ENCODE measurements around the gene RSPH9.
"Not testable (repeated sequence)": the region's sequence is repeated elsewhere in the genome, so short reads cannot be mapped to it uniquely, and the experiment has no call there.

The RSPH9 gene

GRCh38 chr6:43629104-43629504, 15.7 kb upstream of the RSPH9 start, which contains the start of gene GTPBP2:
GTPBP2 (minus strand) TSS chr6:43629264; CDS start chr6:43629162, 102 bp downstream.
- DNase-seq (ENCODE audit: low spot score) = peak; percentile 98
- peak within 1 kb of the TSS; percentile 100 for H3K18ac ChIP-seq (ENCODE audit: low read length)
- H2BK120ac ChIP-seq (ENCODE audit: low read depth, low read length) = peak within 1 kb of the TSS; percentile 69
- H3K27ac ChIP-seq (replicated peaks; ENCODE audit: low read length) = peak within 1 kb of the TSS; percentile 95
- peak within 1 kb of the TSS; percentile 74 for H3K4me2 ChIP-seq (ENCODE audit: insufficient read depth, low read length, poor library complexity, severe bottlenecking)
- H2BK15ac ChIP-seq (ENCODE audit: low read length) = peak within 1 kb of the TSS; percentile 87
- peak within 1 kb of the TSS; percentile 99 for H3K4ac ChIP-seq (ENCODE audit: low read length)
- no peak within 1 kb of the TSS for H4K91ac ChIP-seq (ENCODE audit: low read depth, low read length, poor library complexity)
- H3K4me3 ChIP-seq (ENCODE audit: low read length in 2 of 2) = peak within 1 kb of the TSS; percentile 75 to 90
- peaks cover 28 to 38% of the 10 kb centered on the region in 2 donors for H3K36me3 ChIP-seq (replicated peaks in 1 of 2; ENCODE audit: control insufficient read depth in 2 of 2, insufficient read depth in 2 of 2, low read length in 2 of 2)
- H2AK5ac ChIP-seq (ENCODE audit: low read depth, low read length) = peak within 1 kb of the TSS; percentile 73
- H3K4me1 ChIP-seq (ENCODE audit: control insufficient read depth in 2 of 2, insufficient read depth in 1 of 2, low read depth in 1 of 2, low read length in 2 of 2) = peaks cover 6 to 9% of the 10 kb centered on the region in 2 donors
- H3K14ac ChIP-seq (ENCODE audit: low read length) = peak within 1 kb of the TSS; percentile 96
- H3K9me3 ChIP-seq (replicated peaks in 1 of 2; ENCODE audit: control insufficient read depth in 2 of 2, insufficient read depth in 1 of 2, low read depth in 1 of 2, low read length in 2 of 2) = no peaks in the 10 kb centered on the region
- peak within 1 kb of the TSS; percentile 57 for H3K23ac ChIP-seq (ENCODE audit: low read depth, low read length, poor library complexity)
- H3K27me3 ChIP-seq (ENCODE audit: control insufficient read depth in 3 of 3, insufficient read depth in 3 of 3, low read depth in 1 of 3, low read length in 3 of 3) = no peaks in the 10 kb centered on the region
- peak within 1 kb of the TSS; percentile 99 for H2BK5ac ChIP-seq (ENCODE audit: low read length)
- H3K79me1 ChIP-seq (ENCODE audit: low read depth, low read length) = peaks cover 4% of the 10 kb centered on the region
- H2BK12ac ChIP-seq (ENCODE audit: low read length) = peak within 1 kb of the TSS; percentile 44
- peak within 1 kb of the TSS; percentile 96 for H2AFZ ChIP-seq (ENCODE audit: low read length)
- peak within 1 kb of the TSS; percentile 94 for H3K9ac ChIP-seq (ENCODE audit: low read depth, low read length, poor library complexity)
- peak within 1 kb of the TSS; percentile 0 for H4K8ac ChIP-seq (ENCODE audit: low read depth, low read length)
- WGBS, 2 donors (ENCODE audit: extremely low coverage in 2 of 2, insufficient read length in 2 of 2, insufficient replicate concordance in 1 of 2) = no CpG with 5 or more reads among the region's 46 CpGs

DNA sequence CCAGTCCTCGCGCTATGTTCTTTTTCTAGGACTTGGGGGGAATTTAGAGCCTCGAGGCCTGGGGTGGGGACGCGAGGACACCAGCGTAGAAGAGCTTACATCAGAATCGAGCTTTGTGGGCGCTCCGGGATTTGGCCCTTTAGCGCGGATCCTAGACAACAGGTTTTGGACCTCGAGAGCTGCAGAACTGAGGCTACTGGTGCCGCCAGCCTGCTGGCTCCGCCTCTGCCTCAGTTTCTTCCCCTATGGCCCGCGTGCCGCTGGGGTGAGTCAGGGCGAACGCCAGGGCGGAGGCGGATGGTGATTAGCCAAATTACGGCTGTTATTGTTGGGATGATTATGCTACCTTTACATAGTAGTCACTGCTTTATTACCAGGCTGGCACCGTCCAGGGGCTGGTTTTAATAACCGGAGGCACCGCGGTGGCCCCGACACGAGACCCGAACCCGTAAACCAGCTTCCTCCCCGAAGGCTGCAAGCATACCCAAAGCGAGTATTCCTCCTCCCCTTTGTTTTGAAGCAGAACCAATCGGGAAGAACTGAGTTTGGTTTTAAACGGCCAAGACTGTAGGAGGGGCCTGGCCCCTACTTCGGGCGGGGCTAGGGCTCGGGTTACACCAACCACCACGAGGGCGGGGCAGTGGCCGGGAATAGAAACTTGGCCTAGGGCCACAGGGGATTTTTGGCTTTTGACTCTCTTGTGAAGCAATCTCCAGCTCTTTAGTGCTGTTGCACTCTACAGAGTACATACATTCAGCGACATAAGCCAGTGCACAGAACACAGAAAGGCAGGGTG, 15.1 kb upstream of the RSPH9 start:
- H3K27ac ChIP-seq (replicated peaks; ENCODE audit: low read length) = peak overlapping the region; percentile 95
- no CpG with 5 or more reads among the region's 41 CpGs for WGBS, 2 donors (ENCODE audit: extremely low coverage in 2 of 2, insufficient read length in 2 of 2, insufficient replicate concordance in 1 of 2)
- peak overlapping the region; percentile 67 for H3K4me2 ChIP-seq (ENCODE audit: insufficient read depth, low read length, poor library complexity, severe bottlenecking)
- peak overlapping the region; percentile 96 for H2AFZ ChIP-seq (ENCODE audit: low read length)
- peak overlapping the region; percentile 100 for H3K18ac ChIP-seq (ENCODE audit: low read length)
- peak overlapping the region; percentile 69 for H2BK120ac ChIP-seq (ENCODE audit: low read depth, low read length)
- H3K9me3 ChIP-seq (replicated peaks in 1 of 2; ENCODE audit: control insufficient read depth in 2 of 2, insufficient read depth in 1 of 2, low read depth in 1 of 2, low read length in 2 of 2) = no peaks in the 10 kb centered on the region
- H2BK5ac ChIP-seq (ENCODE audit: low read length) = peak overlapping the region; percentile 99
- H3K14ac ChIP-seq (ENCODE audit: low read length) = peak overlapping the region; percentile 96
- H4K91ac ChIP-seq (ENCODE audit: low read depth, low read length, poor library complexity) = no peak overlapping the region
- H3K23ac ChIP-seq (ENCODE audit: low read depth, low read length, poor library complexity) = no peak overlapping the region
- peak overlapping the region; percentile 94 for H3K9ac ChIP-seq (ENCODE audit: low read depth, low read length, poor library complexity)
- peaks cover 22 to 32% of the 10 kb centered on the region in 2 donors for H3K36me3 ChIP-seq (replicated peaks in 1 of 2; ENCODE audit: control insufficient read depth in 2 of 2, insufficient read depth in 2 of 2, low read length in 2 of 2)
- peak; percentile 88 for DNase-seq (ENCODE audit: low spot score)
- H2AK5ac ChIP-seq (ENCODE audit: low read depth, low read length) = peak overlapping the region; percentile 73
- peak overlapping the region; percentile 0 for H4K8ac ChIP-seq (ENCODE audit: low read depth, low read length)
- no peaks in the 10 kb centered on the region for H3K27me3 ChIP-seq (ENCODE audit: control insufficient read depth in 3 of 3, insufficient read depth in 3 of 3, low read depth in 1 of 3, low read length in 3 of 3)
- H2BK15ac ChIP-seq (ENCODE audit: low read length) = peak overlapping the region; percentile 87
- H3K4ac ChIP-seq (ENCODE audit: low read length) = peak overlapping the region; percentile 99
- peaks cover 4% of the 10 kb centered on the region for H3K79me1 ChIP-seq (ENCODE audit: low read depth, low read length)
- peak overlapping the region; percentile 75 to 90 for H3K4me3 ChIP-seq (ENCODE audit: low read length in 2 of 2)
- peaks cover 6 to 9% of the 10 kb centered on the region in 2 donors for H3K4me1 ChIP-seq (ENCODE audit: control insufficient read depth in 2 of 2, insufficient read depth in 1 of 2, low read depth in 1 of 2, low read length in 2 of 2)
- H2BK12ac ChIP-seq (ENCODE audit: low read length) = peak overlapping the region; percentile 44

GRCh38 chr6:43630980-43631619, 13.7 kb upstream of the RSPH9 start:
- no peak overlapping the region for H2BK15ac ChIP-seq (ENCODE audit: low read length)
- no peak overlapping the region for H3K27ac ChIP-seq (replicated peaks; ENCODE audit: low read length)
- H3K4ac ChIP-seq (ENCODE audit: low read length) = no peak overlapping the region
- H3K9me3 ChIP-seq (replicated peaks in 1 of 2; ENCODE audit: control insufficient read depth in 2 of 2, insufficient read depth in 1 of 2, low read depth in 1 of 2, low read length in 2 of 2) = no peaks in the 10 kb centered on the region
- DNase-seq (ENCODE audit: low spot score) = no peak
- no peak overlapping the region for H3K23ac ChIP-seq (ENCODE audit: low read depth, low read length, poor library complexity)
- no peak overlapping the region for H4K8ac ChIP-seq (ENCODE audit: low read depth, low read length)
- no peak overlapping the region for H2AFZ ChIP-seq (ENCODE audit: low read length)
- H4K91ac ChIP-seq (ENCODE audit: low read depth, low read length, poor library complexity) = peak overlapping the region; percentile 74
- no peaks in the 10 kb centered on the region for H3K27me3 ChIP-seq (ENCODE audit: control insufficient read depth in 3 of 3, insufficient read depth in 3 of 3, low read depth in 1 of 3, low read length in 3 of 3)
- no peak overlapping the region for H2AK5ac ChIP-seq (ENCODE audit: low read depth, low read length)
- peaks cover 4% of the 10 kb centered on the region for H3K79me1 ChIP-seq (ENCODE audit: low read depth, low read length)
- no CpG with 5 or more reads among the region's 1 CpG for WGBS, 2 donors (ENCODE audit: extremely low coverage in 2 of 2, insufficient read length in 2 of 2, insufficient replicate concordance in 1 of 2)
- no peak overlapping the region for H2BK5ac ChIP-seq (ENCODE audit: low read length)
- peaks cover 9 to 12% of the 10 kb centered on the region in 2 donors for H3K4me1 ChIP-seq (ENCODE audit: control insufficient read depth in 2 of 2, insufficient read depth in 1 of 2, low read depth in 1 of 2, low read length in 2 of 2)
- H3K4me3 ChIP-seq (ENCODE audit: low read length in 2 of 2) = no peak overlapping the region
- H3K14ac ChIP-seq (ENCODE audit: low read length) = no peak overlapping the region
- peaks cover 10 to 18% of the 10 kb centered on the region in 2 donors for H3K36me3 ChIP-seq (replicated peaks in 1 of 2; ENCODE audit: control insufficient read depth in 2 of 2, insufficient read depth in 2 of 2, low read length in 2 of 2)
- H3K4me2 ChIP-seq (ENCODE audit: insufficient read depth, low read length, poor library complexity, severe bottlenecking) = no peak overlapping the region
- no peak overlapping the region for H2BK12ac ChIP-seq (ENCODE audit: low read length)
- no peak overlapping the region for H3K18ac ChIP-seq (ENCODE audit: low read length)
- H2BK120ac ChIP-seq (ENCODE audit: low read depth, low read length) = no peak overlapping the region
- no peak overlapping the region for H3K9ac ChIP-seq (ENCODE audit: low read depth, low read length, poor library complexity)

DNA sequence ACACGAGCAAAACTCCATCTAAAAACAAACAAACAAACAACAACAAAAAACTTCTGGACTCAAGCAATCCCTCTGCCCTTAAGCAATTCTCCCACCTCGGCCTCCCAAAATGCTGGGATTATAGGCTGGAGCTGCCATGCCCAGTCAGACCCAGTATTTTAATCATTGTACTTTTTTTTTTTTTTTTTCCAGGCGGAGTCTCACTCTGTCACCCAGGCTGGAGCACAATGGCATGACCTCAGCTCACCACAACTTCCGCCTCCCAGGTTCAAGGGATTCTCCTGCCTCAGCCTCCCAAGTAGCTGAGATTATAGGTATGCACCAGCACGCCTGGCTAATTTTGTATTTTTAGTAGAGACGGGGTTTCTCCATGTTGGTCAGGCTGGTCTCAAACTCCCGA, 11.8 kb upstream of the RSPH9 start:
- H2BK120ac ChIP-seq (ENCODE audit: low read depth, low read length); H3K79me1 ChIP-seq (ENCODE audit: low read depth, low read length); DNase-seq (ENCODE audit: low spot score); H3K27ac ChIP-seq (replicated peaks; ENCODE audit: low read length); H3K4ac ChIP-seq (ENCODE audit: low read length); H3K4me2 ChIP-seq (ENCODE audit: insufficient read depth, low read length, poor library complexity, severe bottlenecking); H3K4me3 ChIP-seq (ENCODE audit: low read length in 2 of 2); H3K14ac ChIP-seq (ENCODE audit: low read length); H2AK5ac ChIP-seq (ENCODE audit: low read depth, low read length); H4K8ac ChIP-seq (ENCODE audit: low read depth, low read length); H2AFZ ChIP-seq (ENCODE audit: low read length); H2BK15ac ChIP-seq (ENCODE audit: low read length); H2BK5ac ChIP-seq (ENCODE audit: low read length); H4K91ac ChIP-seq (ENCODE audit: low read depth, low read length, poor library complexity); H3K23ac ChIP-seq (ENCODE audit: low read depth, low read length, poor library complexity); H3K9me3 ChIP-seq (replicated peaks in 1 of 2; ENCODE audit: control insufficient read depth in 2 of 2, insufficient read depth in 1 of 2, low read depth in 1 of 2, low read length in 2 of 2); H3K18ac ChIP-seq (ENCODE audit: low read length); H3K9ac ChIP-seq (ENCODE audit: low read depth, low read length, poor library complexity); H2BK12ac ChIP-seq (ENCODE audit: low read length); H3K27me3 ChIP-seq (ENCODE audit: control insufficient read depth in 3 of 3, insufficient read depth in 3 of 3, low read depth in 1 of 3, low read length in 3 of 3): not testable (repeated sequence)
- no CpG with 5 or more reads among the region's 7 CpGs for WGBS, 2 donors (ENCODE audit: extremely low coverage in 2 of 2, insufficient read length in 2 of 2, insufficient replicate concordance in 1 of 2)
- peaks cover 5 to 15% of the 10 kb centered on the region in 2 donors for H3K36me3 ChIP-seq (replicated peaks in 1 of 2; ENCODE audit: control insufficient read depth in 2 of 2, insufficient read depth in 2 of 2, low read length in 2 of 2)
- H3K4me1 ChIP-seq (ENCODE audit: control insufficient read depth in 2 of 2, insufficient read depth in 1 of 2, low read depth in 1 of 2, low read length in 2 of 2) = peaks cover 12 to 13% of the 10 kb centered on the region in 2 donors
